ENCODE data around the gene FCGR1A. TPM values are rescaled to one million over a fixed set of nuclear protein-coding genes. Genes with fewer than 3 reads are reported as not detected.
"Not testable (repeated sequence)": the region's sequence is repeated elsewhere in the genome, so short reads cannot be mapped to it uniquely, and the experiment has no call there.

The FCGR1A gene
- total and polyA plus RNA-seq, 2 of the 8 experiments (the other 6 are each of a cell fraction or from before 2014, with no cell fraction given) = not detected

GRCh38 chr1:149734692-149735091, 47.8 kb upstream of the FCGR1A start:
- H3K79me1 ChIP-seq (ENCODE audit: low read depth, low read length); H3K79me2 ChIP-seq (ENCODE audit: control insufficient read depth in 1 of 2, insufficient read depth in 2 of 2, low read length in 2 of 2); H3K9ac ChIP-seq (replicated peaks in 1 of 4; ENCODE audit: extremely low read depth in 1 of 4, low read depth in 3 of 4, low read length in 3 of 4); POLR2A ChIA-PET (ENCODE audit: partially characterized antibody); DNase-seq (ENCODE audit: low read depth in 1 of 2, low spot score in 2 of 2); H2BK12ac ChIP-seq (ENCODE audit: low read depth, low read length); CTCF ChIA-PET (ENCODE audit: partially characterized antibody); H4K5ac ChIP-seq (ENCODE audit: insufficient read length, low read depth, low read length); H3K56ac ChIP-seq (replicated peaks; ENCODE audit: insufficient read length, low read depth, low read length); H2AK5ac ChIP-seq (ENCODE audit: low read depth, low read length); H3K27ac ChIP-seq (ENCODE audit: low read depth, low read length); H2BK5ac ChIP-seq (ENCODE audit: low read depth, low read length); H3K23ac ChIP-seq (ENCODE audit: insufficient read length); H2BK20ac ChIP-seq (ENCODE audit: low read length); H3K14ac ChIP-seq (ENCODE audit: insufficient read length); H3K4ac ChIP-seq (replicated peaks; ENCODE audit: insufficient read length, low read depth, low read length); H3K4me1 ChIP-seq (replicated peaks in 1 of 4; ENCODE audit: control insufficient read depth in 3 of 4, insufficient read depth in 4 of 4, low read length in 3 of 4); H4K20me1 ChIP-seq (replicated peaks in 1 of 2; ENCODE audit: control insufficient read depth in 1 of 2, insufficient read depth in 2 of 2, low read length in 2 of 2); H3K36me3 ChIP-seq (ENCODE audit: control insufficient read depth in 2 of 4, insufficient read depth in 4 of 4, low read length in 3 of 4); H3K27me3 ChIP-seq (replicated peaks in 1 of 4; ENCODE audit: control insufficient read depth in 3 of 4, extremely low read depth in 1 of 4, insufficient read depth in 3 of 4, low read length in 3 of 4); H3K4me2 ChIP-seq (ENCODE audit: insufficient read depth in 1 of 2, low read depth in 2 of 2, low read length in 2 of 2); H4K8ac ChIP-seq (ENCODE audit: extremely low read depth, insufficient read depth, low read length); H2BK120ac ChIP-seq (replicated peaks; ENCODE audit: low read depth, low read length); H3K4me3 ChIP-seq (ENCODE audit: extremely low read depth in 1 of 4, insufficient read depth in 2 of 4, low read depth in 3 of 4, low read length in 4 of 4); H3K9me3 ChIP-seq (ENCODE audit: insufficient read depth in 2 of 2, low read depth in 1 of 2, low read length in 1 of 2); H3K18ac ChIP-seq (ENCODE audit: extremely low read depth, low read length); H2BK15ac ChIP-seq (ENCODE audit: low read length); FAIRE-seq; H2AFZ ChIP-seq (ENCODE audit: low read length); H3K23me2 ChIP-seq (ENCODE audit: low read depth, low read length); H4K91ac ChIP-seq (replicated peaks; ENCODE audit: insufficient read length, low read length): not testable (repeated sequence)
- WGBS, 2 experiments (ENCODE audit: extremely low coverage in 1 of 2, insufficient coverage in 1 of 2, insufficient read length in 1 of 2, insufficient replicate concordance in 2 of 2, low coverage in 1 of 2, low lambda C conversion rate in 2 of 2, missing lambda C conversion rate in 1 of 2) = 92% methylated on average over 1 of the region's 1 CpG; no CpG with 5 or more reads in 1 of the 2 experiments
